GM23338 (cell line): ENCODE measurements around the gene IL23R.

Source experiments
- EZH2 ChIP-seq: fragments of 200-600 bp; sonication (generic); IDR thresholded peaks from one replicate; pipeline ENCODE4 v1.8.0; 2017; ENCODE audit warnings: antibody characterized with exemption, mild to moderate bottlenecking, low read depth; ENCODE audit not compliant: unreplicated experiment
- EZH2phosphoT487 ChIP-seq: fragments of 200-600 bp; sonication (generic); IDR thresholded peaks from one replicate; pipeline ENCODE4 v1.8.1; 2018; ENCODE audit warnings: antibody characterized with exemption; ENCODE audit not compliant: unreplicated experiment
- JUNB ChIP-seq: IDR thresholded peaks from one replicate; pipeline ENCODE4 v1.6.1; 2016; ENCODE audit warnings: antibody characterized with exemption; ENCODE audit not compliant: unreplicated experiment
- TF ChIP-seq, protein P1 (sequence below), 2 experiments: fragments of 200-600 bp in 1 of 2; sonication (generic) in 1 of 2; conservative IDR thresholded peaks; 2 replicates each; pipeline versions ENCODE4 v1.5.1 to v1.6.1; 2016 to 2017; ENCODE audit warnings: antibody characterized with exemption in 2 of 2, low read depth in 2 of 2, mild to moderate bottlenecking in 2 of 2, moderate library complexity in 1 of 2
- TF ChIP-seq, protein P2 (sequence below): IDR thresholded peaks from one replicate; pipeline ENCODE4 v1.6.1; 2018; ENCODE audit warnings: antibody characterized with exemption; ENCODE audit not compliant: unreplicated experiment

DNA sequence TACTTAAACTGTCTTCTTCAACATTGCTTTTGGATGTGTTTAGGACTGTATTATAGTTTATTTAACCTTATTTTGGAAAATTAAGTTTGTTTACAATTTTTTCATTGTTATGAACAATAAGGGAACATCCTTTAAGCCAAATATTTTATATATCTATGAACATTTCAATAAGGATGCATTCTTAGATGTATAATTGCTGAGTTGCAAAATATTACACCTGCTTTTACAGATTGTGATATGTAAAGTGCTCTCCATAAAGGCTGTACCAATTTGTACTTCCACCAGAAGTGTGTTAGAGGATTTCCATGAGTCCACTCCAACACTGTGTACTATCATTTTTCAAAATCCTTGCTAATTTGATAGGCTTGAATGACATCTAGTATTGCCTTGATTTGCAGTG, 7.7 kb downstream of the IL23R start:
- TF ChIP-seq, protein P1, sequence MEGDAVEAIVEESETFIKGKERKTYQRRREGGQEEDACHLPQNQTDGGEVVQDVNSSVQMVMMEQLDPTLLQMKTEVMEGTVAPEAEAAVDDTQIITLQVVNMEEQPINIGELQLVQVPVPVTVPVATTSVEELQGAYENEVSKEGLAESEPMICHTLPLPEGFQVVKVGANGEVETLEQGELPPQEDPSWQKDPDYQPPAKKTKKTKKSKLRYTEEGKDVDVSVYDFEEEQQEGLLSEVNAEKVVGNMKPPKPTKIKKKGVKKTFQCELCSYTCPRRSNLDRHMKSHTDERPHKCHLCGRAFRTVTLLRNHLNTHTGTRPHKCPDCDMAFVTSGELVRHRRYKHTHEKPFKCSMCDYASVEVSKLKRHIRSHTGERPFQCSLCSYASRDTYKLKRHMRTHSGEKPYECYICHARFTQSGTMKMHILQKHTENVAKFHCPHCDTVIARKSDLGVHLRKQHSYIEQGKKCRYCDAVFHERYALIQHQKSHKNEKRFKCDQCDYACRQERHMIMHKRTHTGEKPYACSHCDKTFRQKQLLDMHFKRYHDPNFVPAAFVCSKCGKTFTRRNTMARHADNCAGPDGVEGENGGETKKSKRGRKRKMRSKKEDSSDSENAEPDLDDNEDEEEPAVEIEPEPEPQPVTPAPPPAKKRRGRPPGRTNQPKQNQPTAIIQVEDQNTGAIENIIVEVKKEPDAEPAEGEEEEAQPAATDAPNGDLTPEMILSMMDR (conservative IDR thresholded peaks at IDR 0.05; ENCODE audit: low read depth in 2 of 2): no peak
- TF ChIP-seq, protein P2, sequence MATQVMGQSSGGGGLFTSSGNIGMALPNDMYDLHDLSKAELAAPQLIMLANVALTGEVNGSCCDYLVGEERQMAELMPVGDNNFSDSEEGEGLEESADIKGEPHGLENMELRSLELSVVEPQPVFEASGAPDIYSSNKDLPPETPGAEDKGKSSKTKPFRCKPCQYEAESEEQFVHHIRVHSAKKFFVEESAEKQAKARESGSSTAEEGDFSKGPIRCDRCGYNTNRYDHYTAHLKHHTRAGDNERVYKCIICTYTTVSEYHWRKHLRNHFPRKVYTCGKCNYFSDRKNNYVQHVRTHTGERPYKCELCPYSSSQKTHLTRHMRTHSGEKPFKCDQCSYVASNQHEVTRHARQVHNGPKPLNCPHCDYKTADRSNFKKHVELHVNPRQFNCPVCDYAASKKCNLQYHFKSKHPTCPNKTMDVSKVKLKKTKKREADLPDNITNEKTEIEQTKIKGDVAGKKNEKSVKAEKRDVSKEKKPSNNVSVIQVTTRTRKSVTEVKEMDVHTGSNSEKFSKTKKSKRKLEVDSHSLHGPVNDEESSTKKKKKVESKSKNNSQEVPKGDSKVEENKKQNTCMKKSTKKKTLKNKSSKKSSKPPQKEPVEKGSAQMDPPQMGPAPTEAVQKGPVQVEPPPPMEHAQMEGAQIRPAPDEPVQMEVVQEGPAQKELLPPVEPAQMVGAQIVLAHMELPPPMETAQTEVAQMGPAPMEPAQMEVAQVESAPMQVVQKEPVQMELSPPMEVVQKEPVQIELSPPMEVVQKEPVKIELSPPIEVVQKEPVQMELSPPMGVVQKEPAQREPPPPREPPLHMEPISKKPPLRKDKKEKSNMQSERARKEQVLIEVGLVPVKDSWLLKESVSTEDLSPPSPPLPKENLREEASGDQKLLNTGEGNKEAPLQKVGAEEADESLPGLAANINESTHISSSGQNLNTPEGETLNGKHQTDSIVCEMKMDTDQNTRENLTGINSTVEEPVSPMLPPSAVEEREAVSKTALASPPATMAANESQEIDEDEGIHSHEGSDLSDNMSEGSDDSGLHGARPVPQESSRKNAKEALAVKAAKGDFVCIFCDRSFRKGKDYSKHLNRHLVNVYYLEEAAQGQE: no peak
- TF ChIP-seq JUNB: no peak
- TF ChIP-seq EZH2: no peak
- no peak for TF ChIP-seq EZH2phosphoT487
